ENCODE results near the gene UBE2R2. TPM values are rescaled to one million over a fixed set of nuclear protein-coding genes. Genes with fewer than 3 reads are reported as not detected.

Gene UBE2R2
- polyA plus RNA-seq, 1 donor from 2014 or later, result 45.0 TPM

DNA sequence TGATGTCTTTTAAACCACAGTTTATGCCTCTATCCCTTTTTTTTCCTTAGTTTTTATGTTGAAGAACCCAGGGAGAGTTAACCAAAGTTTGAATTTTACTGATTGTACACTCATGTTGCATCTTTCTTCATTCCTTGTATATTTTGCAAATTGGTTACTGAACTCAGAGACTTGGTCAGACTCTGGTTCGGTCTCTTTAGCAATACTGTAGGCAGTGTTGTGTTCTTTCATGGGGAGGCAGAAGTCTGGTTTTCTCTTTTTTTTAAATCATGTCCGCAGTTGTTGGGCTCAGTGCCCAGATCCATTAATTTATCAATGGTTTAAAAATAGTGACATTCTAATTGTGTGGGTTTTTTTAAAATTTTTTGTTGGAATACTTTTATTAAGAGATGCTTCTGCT, 23.4 kb downstream of the UBE2R2 start:
- Histone ChIP-seq H2AFZ (ENCODE audit: low read depth, low read length) (no peak overlapping the region), H3K27ac (ENCODE audit: low read length) (no peak overlapping the region), H3K36me3 (ENCODE audit: insufficient read depth, low read length) (no peaks in the 10 kb centered on the region), H3K79me2 (replicated peaks; ENCODE audit: insufficient read depth, low read length) (peaks cover 94% of the 10 kb centered on the region), H3K4me3 (ENCODE audit: low read length) (no peak overlapping the region), H3K27me3 (ENCODE audit: insufficient read depth, low read depth, low read length) (no peaks in the 10 kb centered on the region), H3K9ac (ENCODE audit: low read length) (no peak overlapping the region), H3K9me3 (ENCODE audit: low read length) (no peaks in the 10 kb centered on the region), H3K9me2 (ENCODE audit: insufficient read depth, low read length) (no peaks in the 10 kb centered on the region), H4K20me1 (ENCODE audit: insufficient read depth) (peaks cover 7% of the 10 kb centered on the region), H3K4me2 (ENCODE audit: low read length) (no peak overlapping the region), H3F3A (ENCODE audit: insufficient read depth, low read length, poor library complexity, severe bottlenecking) (no peaks in the 10 kb centered on the region)
- TF ChIP-seq RAD21 (conservative IDR thresholded peaks at IDR 0.05) (no peak), EP300 (conservative IDR thresholded peaks at IDR 0.05; ENCODE audit: poor library complexity, severe bottlenecking) (no peak), POLR2AphosphoS5 (IDR thresholded peaks at IDR 0.05) (no peak), TAF1 (IDR thresholded peaks at IDR 0.05; ENCODE audit: low read depth) (no peak), EZH2 (IDR thresholded peaks at IDR 0.05; ENCODE audit: borderline replicate concordance, insufficient read depth, low read length, poor library complexity, severe bottlenecking) (no peak), SMC3 (conservative IDR thresholded peaks at IDR 0.05; ENCODE audit: poor library complexity) (no peak), MXI1 (conservative IDR thresholded peaks at IDR 0.05; ENCODE audit: poor library complexity, severe bottlenecking) (no peak)
- TF ChIP-seq, protein P1, sequence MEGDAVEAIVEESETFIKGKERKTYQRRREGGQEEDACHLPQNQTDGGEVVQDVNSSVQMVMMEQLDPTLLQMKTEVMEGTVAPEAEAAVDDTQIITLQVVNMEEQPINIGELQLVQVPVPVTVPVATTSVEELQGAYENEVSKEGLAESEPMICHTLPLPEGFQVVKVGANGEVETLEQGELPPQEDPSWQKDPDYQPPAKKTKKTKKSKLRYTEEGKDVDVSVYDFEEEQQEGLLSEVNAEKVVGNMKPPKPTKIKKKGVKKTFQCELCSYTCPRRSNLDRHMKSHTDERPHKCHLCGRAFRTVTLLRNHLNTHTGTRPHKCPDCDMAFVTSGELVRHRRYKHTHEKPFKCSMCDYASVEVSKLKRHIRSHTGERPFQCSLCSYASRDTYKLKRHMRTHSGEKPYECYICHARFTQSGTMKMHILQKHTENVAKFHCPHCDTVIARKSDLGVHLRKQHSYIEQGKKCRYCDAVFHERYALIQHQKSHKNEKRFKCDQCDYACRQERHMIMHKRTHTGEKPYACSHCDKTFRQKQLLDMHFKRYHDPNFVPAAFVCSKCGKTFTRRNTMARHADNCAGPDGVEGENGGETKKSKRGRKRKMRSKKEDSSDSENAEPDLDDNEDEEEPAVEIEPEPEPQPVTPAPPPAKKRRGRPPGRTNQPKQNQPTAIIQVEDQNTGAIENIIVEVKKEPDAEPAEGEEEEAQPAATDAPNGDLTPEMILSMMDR (IDR thresholded peaks at IDR 0.05; ENCODE audit: poor library complexity, severe bottlenecking), result no peak
- TF ChIP-seq, protein P2, sequence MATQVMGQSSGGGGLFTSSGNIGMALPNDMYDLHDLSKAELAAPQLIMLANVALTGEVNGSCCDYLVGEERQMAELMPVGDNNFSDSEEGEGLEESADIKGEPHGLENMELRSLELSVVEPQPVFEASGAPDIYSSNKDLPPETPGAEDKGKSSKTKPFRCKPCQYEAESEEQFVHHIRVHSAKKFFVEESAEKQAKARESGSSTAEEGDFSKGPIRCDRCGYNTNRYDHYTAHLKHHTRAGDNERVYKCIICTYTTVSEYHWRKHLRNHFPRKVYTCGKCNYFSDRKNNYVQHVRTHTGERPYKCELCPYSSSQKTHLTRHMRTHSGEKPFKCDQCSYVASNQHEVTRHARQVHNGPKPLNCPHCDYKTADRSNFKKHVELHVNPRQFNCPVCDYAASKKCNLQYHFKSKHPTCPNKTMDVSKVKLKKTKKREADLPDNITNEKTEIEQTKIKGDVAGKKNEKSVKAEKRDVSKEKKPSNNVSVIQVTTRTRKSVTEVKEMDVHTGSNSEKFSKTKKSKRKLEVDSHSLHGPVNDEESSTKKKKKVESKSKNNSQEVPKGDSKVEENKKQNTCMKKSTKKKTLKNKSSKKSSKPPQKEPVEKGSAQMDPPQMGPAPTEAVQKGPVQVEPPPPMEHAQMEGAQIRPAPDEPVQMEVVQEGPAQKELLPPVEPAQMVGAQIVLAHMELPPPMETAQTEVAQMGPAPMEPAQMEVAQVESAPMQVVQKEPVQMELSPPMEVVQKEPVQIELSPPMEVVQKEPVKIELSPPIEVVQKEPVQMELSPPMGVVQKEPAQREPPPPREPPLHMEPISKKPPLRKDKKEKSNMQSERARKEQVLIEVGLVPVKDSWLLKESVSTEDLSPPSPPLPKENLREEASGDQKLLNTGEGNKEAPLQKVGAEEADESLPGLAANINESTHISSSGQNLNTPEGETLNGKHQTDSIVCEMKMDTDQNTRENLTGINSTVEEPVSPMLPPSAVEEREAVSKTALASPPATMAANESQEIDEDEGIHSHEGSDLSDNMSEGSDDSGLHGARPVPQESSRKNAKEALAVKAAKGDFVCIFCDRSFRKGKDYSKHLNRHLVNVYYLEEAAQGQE (IDR thresholded peaks at IDR 0.05; ENCODE audit: borderline replicate concordance), result no peak

DNA sequence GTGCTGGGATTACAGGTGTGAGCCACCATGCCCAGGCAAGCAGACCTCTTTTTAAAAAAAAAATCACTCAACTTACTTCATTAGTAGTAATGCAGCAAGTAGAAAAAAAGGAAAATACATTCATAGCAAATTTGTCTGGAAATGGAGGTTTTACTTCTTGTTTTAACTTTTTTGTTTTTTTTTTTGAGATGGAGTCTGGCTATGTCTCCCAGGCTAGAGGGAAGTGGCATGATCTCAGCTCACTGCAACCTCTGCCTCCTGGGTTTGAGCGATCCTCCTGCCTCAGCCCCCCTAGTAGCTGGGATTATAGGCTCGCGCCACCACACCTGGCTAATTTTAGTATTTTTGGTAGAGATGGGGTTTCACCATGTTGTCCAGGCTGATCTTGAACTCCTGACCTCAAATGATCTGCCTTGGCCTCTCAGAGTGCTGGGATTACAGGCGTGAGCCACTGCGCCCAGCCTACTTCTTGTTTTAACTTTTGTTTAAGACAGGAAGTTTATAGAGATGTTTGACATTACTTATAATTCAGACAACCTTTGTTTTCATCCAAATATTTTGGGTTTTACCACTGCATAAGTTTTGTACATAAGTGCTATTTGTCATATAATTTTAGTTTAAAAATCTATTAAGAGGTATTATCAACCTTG, 26.5 kb downstream of the UBE2R2 start:
- H2AFZ ChIP-seq (ENCODE audit: low read depth, low read length), result no peak overlapping the region
- no peak overlapping the region for H3K4me2 ChIP-seq (ENCODE audit: low read length)
- H3K27me3 ChIP-seq (ENCODE audit: insufficient read depth, low read depth, low read length), result no peaks in the 10 kb centered on the region
- H3K9me3 ChIP-seq (ENCODE audit: low read length), result no peaks in the 10 kb centered on the region
- H4K20me1 ChIP-seq (ENCODE audit: insufficient read depth), result no peaks in the 10 kb centered on the region
- H3K9ac ChIP-seq (ENCODE audit: low read length), result no peak overlapping the region
- no peaks in the 10 kb centered on the region for H3K9me2 ChIP-seq (ENCODE audit: insufficient read depth, low read length)
- peaks cover 82% of the 10 kb centered on the region for H3K79me2 ChIP-seq (replicated peaks; ENCODE audit: insufficient read depth, low read length)
- TF ChIP-seq EP300 (conservative IDR thresholded peaks at IDR 0.05; ENCODE audit: poor library complexity, severe bottlenecking) (no peak), TAF1 (IDR thresholded peaks at IDR 0.05; ENCODE audit: low read depth) (no peak), MXI1 (conservative IDR thresholded peaks at IDR 0.05; ENCODE audit: poor library complexity, severe bottlenecking) (no peak)
- H3K4me3 ChIP-seq (ENCODE audit: low read length), result no peak overlapping the region
- H3K27ac ChIP-seq (ENCODE audit: low read length), result no peak overlapping the region
- H3F3A ChIP-seq (ENCODE audit: insufficient read depth, low read length, poor library complexity, severe bottlenecking), result no peaks in the 10 kb centered on the region
- H3K36me3 ChIP-seq (ENCODE audit: insufficient read depth, low read length), result no peaks in the 10 kb centered on the region

All from neural cell (in vitro differentiated cells).